Activated CD4-positive, alpha-beta T cell treated with anti-CD3 and anti-CD28 coated beads, Interleukin-2, amount 50 U/mL, for 4 hours (primary cell): ENCODE results near the gene CCNT2.
A peak's percentile ranks its signal among the peaks of the same experiment; 100 is the strongest.
"Not testable (repeated sequence)": the region's sequence is repeated elsewhere in the genome, so short reads cannot be mapped to it uniquely, and the experiment has no call there.

Source experiments
- DNase-seq, 2 experiments: peaks; one replicate each; pipeline ENCODE4 v3.0.0-alpha.2; 2020

CCNT2 gene

DNA sequence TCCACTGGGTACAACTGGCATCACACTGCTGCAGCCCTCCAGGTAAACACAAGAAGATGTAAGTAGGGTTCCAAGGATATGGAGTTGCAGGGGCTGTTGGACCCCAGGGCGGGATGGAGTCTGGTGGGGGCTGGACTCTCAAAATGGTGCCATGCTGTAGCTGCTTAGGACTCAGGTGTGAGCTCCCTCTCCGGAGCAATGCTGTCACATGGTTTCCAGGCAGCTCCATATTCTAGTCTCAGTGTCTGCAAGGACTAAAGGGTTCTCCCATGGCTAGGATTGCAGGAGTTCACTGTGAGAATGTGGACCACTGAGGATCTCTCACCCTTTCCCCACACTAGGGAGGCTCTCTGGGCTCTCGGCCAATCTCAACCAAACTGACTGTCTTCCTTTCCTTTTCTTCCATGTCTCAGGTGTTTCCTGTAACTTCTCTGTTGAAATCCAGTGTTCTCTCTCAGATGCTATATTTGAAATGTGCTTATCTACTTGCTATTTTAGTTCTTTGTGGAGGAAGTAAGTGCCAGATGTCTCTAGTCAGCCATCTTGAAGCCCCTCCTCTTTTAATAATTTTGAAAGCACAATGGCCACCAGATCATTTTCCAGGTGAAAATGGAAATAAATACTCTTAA is 57.6 kb downstream of the CCNT2 start:
- DNase-seq: no peak

DNA sequence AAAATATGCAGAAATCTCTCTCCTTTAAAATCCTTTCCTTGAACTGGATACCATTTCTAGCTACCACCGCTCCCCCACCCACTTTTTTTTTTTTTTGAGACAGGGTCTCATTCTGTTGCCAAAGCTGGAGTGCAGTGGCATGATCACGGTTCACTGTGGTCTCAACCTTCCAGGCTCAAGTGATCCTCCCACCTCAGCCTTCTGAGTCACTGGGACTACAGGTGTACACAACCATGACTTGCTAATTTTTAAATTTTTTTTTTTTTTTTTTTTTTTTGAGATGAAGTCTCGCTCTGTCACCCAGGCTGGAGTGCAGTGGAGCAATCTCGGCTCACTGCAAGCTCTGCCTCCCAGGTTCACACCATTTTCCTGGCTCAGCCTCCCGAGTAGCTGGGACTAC is 58.5 kb downstream of the CCNT2 start:
- DNase-seq: not testable (repeated sequence)

DNA sequence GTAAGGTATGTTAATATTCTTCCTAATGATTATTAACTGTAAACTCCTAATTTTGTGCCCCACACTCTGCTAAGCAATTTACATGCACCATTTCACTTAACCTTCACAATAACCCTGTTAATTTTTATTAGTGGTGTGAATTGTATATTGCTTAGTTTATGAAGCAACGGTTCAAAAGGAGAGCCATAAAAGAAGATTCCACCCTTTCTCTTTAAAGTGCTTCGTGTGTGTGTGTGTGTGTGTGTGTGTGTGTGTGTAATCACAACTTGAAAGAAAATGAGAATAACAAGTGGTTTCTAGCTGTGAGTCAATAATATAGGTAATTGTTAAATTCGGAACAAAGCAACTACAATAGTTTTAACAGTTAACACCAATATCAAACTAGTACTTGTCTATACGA is 60.6 kb downstream of the CCNT2 start:
- DNase-seq: no peak

DNA sequence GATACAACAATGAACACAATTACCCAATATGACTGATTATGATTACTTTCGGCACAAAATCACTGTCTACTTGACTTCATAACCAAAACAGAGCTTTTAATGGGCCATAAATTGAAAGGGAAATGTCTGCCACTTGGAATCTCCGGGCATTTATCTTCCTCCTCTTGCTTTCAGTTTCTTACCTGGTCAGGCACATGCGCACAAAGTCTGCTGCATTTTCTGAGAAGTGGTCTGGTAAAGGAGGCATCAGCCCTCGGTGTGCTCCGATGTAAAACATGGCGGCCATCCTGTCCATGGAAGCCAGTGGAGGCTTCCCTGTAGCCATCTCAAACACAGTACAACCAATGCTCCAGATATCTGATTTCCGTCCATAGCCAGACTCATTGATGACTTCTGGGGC is 62.0 kb downstream of the CCNT2 start:
- DNase-seq: no peak

DNA sequence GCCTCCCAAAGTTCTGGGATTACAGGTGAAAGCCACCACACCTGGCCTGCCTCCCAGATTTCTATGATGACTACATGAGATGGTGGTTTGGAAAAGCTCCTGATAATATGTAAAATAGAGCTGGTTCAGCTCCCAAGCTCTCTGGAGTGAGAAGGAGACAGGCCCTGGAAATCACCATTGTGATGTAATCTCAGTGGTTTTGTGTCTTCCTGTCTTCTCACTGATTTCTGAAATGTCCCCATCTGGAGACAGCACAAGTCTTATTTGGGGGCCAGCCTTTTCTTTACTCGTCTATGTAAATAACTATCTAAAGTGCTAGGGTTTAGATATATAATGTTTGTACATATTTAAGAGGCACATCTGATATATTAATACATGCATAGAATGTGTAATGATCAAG is 64.0 kb downstream of the CCNT2 start:
- DNase-seq: no peak

DNA sequence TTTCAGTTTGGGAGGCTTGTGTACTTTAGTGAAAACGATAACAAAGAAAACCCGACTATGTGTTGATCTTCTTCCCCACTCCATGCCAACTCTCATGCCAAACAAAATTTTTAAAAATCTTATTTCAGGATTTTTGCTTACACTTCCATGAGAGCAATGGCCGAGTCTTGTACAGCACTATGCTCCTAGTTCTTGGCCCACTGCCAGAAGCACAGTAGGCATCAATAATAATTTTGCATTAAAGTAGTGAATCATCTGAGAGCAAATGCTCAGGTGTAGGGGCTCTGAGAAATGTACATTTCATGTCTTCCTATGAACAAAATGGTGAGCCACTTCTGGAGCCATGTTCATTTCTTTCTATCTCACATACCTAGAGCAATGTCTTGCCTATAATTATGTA is 66.4 kb downstream of the CCNT2 start:
- DNase-seq: no peak

DNA sequence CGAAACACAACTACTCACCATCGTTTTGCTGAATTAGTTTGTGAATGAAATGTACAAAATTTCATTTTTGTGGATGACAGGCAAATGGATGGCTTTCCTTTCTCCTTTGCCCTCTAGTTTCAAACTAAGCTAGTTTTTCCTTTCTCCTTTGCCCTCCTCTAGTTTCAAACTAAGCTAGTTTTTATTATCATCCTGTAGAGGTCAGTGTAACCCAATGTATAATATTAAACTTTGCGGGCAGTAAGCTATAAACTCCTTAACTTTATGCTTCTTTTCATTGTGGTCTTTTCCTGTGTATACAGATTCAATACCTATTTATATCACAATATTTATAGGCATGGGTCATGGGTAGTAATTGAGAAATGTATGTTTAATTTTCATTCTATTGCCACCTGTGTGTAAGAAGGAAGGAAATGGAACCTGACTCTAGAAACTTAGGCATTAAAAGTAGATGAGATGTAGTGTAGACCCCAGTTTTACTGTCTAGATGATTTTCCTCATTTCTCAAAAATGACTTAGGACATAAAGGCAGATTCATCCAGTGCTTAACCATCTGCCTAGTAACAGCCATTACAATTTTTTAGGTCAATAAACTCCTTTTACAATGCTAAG is 70.5 kb downstream of the CCNT2 start:
- no peak for DNase-seq

DNA sequence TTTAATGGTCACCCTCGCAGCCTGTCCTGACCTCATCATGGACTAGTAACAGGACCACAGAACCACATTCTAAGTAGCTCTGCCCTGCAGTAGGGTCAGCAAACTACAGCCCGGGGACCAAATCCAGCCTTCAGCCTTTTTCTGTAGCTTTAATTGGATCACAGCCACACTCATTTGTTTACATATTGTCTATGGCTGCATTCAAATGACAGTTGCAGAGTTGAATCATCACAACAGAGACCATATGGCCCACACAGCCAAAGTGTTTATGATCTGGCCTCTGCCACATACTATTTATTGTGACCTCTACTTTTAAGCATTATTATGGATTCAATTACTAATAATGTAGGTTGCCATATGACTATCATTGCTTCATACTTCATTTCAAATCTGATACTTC is 80.9 kb downstream of the CCNT2 start:
- no peak for DNase-seq

DNA sequence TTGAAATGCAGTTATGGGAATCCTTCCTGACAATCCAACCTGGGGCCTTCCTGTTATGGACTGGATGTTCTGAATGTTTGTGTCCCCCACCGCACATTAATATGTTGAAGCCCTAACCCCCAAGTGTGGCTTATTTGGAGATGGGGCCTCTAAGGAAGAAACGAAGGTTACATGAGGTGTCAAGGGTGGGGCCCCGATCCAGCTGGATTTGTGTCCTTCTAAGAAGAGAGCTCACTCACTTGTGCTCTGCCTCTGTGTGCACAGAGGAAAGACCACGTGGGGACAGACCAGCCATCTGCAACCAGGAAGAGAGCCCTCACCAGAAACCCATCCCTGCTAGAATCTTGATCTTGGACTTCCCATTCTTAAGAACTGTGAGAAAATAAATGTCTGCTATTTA is 84.2 kb downstream of the CCNT2 start:
- no peak for DNase-seq

DNA sequence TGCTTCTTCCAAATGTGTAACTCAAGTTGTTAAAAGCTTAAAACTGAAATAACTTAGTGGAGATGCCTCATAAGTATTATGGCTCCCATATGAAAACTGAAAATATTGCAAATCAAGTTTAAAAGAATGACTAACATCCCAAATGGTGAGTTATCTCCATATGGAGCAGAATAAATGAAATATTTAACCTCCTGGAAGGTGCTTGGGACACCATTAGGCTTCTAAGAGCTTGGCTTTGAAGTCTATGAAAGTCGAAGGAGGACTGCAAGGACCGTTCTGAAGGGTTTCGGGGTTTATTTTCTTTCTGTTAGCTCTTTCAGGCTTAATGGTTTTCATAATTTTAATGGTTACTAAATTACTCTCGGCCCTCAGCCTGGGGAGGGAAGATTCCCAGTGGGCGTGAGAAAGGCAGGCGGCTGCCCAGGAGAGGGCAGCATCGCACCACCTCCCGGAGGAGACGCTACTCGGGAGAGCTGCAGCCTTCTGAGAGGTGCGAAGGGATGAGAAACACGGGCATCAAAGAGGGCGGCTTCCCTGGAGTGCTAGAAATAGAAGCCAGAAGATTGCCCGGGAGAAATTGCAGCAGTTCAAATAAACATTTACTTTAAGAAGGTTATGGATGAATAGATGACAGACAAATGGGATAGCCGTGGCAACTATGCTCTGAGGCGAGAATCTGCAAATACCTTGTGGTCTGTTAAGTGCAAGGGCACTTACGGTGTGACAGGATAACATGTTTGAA is 85.6 kb downstream of the CCNT2 start:
- peak; percentile 69 to 70 for DNase-seq

DNA sequence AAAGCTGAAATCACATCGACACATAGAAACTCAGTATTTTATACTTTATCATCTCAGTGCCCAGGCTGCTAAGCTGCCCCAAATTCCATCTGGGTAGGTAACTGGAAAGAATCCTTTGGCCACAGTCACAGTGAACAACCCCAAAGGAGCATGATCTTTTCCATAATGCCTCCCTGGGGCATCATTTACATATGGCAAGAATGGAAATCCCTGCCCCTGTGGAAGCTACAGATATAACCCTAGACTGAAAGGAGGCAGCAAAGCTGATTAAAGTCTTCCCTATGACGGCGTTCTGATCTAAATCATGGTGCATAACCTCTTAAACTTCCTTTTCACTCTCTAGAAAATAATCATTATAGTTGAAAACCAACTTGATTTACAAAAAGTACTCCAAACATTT is 87.1 kb downstream of the CCNT2 start:
- DNase-seq: no peak
